AG09319 (cell line): Measurements from ENCODE around the gene DENND6B.
"Not testable (repeated sequence)": the region's sequence is repeated elsewhere in the genome, so short reads cannot be mapped to it uniquely, and the experiment has no call there.

Experiments
- DNase-seq: peaks from one replicate; pipeline ENCODE4 v3.0.0-alpha.2; 2010; ENCODE audit warnings: low read depth; ENCODE audit errors: extremely low read depth
- TF ChIP-seq, protein P1 (sequence below): IDR thresholded peaks from 2 replicates; pipeline ENCODE4 v1.5.1; 2011; ENCODE audit warnings: low read depth, mild to moderate bottlenecking, inconsistent platforms, low read length, moderate library complexity

DENND6B gene

DNA sequence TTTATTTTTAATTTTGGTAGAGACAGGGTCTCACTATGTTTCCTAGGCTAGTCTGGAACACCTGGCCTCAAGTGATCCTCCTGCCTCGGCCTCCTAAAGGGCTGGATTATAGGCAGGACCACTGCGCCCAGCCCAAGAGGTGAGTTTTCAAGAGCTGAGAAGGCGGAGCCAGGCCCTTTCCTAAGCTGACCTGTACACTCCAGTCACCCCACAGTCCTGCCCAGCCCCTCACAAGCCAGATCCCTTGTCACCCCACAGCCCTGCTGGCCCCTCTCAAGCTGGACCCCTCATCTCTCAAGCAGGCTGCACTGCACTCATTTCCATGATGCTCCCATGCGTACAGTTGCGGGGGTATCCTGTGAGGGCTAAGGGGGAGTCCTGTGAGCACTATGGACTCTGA is 2.9 kb downstream of the DENND6B start:
- no peak for DNase-seq
- TF ChIP-seq, protein P1, sequence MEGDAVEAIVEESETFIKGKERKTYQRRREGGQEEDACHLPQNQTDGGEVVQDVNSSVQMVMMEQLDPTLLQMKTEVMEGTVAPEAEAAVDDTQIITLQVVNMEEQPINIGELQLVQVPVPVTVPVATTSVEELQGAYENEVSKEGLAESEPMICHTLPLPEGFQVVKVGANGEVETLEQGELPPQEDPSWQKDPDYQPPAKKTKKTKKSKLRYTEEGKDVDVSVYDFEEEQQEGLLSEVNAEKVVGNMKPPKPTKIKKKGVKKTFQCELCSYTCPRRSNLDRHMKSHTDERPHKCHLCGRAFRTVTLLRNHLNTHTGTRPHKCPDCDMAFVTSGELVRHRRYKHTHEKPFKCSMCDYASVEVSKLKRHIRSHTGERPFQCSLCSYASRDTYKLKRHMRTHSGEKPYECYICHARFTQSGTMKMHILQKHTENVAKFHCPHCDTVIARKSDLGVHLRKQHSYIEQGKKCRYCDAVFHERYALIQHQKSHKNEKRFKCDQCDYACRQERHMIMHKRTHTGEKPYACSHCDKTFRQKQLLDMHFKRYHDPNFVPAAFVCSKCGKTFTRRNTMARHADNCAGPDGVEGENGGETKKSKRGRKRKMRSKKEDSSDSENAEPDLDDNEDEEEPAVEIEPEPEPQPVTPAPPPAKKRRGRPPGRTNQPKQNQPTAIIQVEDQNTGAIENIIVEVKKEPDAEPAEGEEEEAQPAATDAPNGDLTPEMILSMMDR, result no peak

DNA sequence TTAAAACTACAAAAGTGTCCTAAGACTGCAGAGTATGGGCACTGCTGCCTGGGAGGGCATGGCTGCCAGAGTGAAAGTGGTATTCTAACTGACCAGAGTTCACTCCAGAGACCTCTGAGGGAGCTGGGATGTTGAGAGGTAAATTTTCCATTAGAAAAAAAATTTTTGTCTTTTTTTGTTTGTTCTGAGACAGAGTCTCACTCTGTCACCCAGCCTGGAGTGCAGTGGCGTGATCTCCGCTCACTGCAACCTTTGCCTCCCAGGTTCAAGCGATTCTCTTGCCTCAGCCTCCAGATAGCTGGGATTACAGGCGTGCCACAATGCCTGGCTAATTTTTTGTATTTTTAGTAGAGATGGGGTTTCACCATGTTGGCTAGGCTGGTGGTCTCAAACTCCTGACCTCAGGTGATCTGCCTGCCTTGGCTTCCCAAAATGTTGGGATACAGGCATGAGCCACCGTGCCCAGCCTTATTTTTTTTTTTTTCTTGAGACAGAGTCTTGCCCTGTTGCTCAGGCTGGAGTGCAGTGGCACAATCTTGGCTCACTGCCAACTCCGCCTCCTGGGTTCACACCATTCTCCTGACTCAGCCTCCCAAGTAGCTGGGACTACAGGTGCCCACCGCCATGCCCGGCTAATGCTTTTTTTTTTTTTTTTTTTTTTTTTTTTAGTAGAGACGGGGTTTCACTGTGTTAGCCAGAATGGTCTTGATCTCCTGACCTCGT is 4.3 kb downstream of the DENND6B start:
- DNase-seq, result not testable (repeated sequence)

DNA sequence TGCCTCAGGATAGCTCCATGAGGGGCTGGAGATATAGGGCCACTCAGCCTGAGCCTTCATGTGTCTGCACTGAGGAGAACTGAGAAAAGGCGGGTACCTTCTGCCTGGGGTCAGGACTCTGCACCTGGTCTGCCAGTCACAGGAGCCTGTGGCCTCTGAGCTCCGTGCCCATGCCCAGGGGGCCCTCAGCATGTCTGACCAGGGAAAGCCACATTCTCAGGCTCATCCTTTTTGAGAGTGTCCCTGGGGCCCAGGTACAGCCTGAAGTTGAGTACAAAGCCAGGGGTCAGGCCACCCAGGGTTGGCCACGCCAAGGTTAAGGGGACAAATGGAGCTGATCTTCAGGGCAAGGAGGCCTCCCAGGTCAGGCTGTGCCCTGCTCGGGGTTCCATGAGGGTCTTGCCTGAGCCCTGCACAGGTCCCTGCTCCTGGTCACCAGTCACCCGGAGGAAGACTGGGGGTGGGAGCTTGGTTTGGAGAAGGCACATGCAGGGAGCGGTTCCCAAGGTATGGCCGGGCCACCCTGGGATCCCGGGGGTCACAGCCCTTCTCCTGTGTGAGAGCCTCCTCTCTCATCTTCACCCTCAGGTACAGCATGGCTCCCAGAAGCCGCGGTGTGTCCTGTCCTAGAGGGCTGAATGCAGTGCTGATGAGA is 6.0 kb downstream of the DENND6B start:
- TF ChIP-seq, protein P1, result no peak

DNA sequence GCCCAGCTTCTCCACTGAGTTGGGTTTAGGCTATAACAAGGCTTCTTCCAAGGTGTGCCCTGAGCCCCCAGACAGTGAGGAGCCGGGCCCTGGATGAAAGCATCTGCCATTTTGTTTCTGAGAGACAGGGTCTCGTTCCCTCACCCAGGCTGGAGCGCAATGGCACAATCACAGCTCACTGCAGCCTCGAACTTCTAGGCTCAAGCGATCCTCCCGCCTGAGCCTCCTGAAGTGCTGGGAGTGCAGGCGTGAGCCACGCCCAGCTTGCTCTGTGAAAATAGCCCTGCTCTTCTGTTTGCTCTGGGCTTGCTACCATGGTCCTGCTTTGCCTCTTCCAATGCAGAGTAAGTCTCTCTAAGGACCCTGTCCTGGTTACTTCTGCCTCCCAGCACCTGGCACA is 6.7 kb downstream of the DENND6B start:
- DNase-seq, result no peak
- TF ChIP-seq, protein P1, result no peak

More for the DNA sequence above, 6.0 kb downstream of the DENND6B start:
- DNase-seq, result no peak

DNA sequence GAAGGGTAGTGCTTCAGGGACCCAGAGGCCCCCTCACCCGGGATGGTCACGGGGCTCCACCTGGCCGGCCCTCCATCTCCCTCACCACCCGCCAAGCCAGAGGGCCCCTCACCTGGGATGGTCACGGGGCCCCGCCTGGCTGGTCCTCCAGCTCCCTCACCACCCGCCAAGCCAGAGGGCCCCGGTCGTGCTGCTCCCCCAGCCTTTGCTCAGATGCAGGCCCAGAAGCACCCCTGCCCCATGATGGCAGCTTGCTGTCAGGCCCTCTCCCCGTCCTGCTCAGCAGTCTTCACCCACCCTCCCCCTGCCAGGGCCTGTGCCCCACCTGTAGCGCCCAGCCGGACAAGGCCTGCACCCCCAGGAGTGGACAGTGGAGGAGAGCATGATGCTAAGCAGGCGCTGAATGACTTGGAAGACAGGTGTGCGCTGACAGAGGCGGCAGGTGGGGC is 7.3 kb downstream of the DENND6B start:
- TF ChIP-seq, protein P1, result no peak
- DNase-seq, result no peak

DNA sequence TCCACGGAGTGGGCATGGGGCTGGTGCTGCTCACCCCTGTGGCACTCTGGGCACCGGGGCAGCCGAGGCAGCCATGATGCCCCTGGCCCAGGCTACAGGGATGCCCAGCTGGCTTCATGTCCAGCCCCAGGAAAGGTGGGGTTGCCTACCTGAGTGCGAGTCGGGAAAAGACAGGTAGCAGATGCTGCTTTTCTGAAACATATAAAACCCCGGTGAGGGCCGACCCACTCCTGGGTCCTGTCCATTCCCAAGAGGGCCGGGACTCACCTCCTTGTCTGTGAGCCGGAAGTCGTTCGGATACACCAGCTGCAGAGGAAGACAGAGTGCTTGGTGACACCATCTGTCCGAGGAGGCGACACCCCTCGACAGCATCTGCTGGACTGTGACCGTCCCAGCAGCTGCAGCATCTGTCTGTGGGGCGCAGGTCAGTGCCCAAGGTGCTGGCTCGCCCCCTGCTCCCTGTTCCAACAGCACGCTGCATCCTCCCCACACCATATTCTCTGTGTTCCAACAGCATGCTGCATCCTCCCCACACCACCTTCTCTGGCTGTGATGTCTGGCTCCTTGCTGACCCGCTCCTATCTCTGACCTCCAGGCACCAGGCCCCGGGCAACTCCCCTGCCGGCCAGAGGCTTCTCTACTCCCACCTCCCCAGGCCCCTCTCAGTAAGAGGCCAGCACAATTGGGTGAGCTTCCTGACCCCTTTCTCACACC is 8.0 kb downstream of the DENND6B start:
- TF ChIP-seq, protein P1, result no peak
- no peak for DNase-seq

DNA sequence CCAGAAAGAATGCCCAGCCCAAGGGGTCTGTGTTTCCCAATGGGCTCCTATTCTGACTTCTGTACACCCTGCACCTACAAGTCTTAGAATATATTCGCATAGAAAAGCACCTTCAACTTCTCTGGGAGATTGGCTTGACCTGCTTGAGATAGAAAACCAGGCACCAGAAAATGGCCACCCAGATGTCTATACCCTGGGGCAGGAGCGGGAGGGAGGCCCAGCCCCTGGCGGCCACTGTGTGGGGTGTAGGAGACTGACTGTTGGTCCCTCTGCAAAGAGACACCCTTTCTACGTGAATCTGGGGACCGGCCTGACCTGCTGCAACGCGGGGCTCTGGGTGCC is 8.5 kb downstream of the DENND6B start:
- no peak for DNase-seq
- TF ChIP-seq, protein P1, result no peak
